Embryonic facial prominence (tissue), 1 donor: ENCODE results near the gene SPAG7.

Source experiments
- DNase-seq: peaks from one replicate; pipeline ENCODE4 v3.0.0-alpha.2; 2016; ENCODE audit errors: extremely low spot score

Gene SPAG7, protein sequence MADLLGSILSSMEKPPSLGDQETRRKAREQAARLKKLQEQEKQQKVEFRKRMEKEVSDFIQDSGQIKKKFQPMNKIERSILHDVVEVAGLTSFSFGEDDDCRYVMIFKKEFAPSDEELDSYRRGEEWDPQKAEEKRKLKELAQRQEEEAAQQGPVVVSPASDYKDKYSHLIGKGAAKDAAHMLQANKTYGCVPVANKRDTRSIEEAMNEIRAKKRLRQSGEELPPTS

GRCh38 chr17:4967539-4968485 is at the start of gene SPAG7:
SPAG7 (minus strand) TSS chr17:4967817; CDS start chr17:4967804, 13 bp downstream.
- peak; percentile 95 for DNase-seq

GRCh38 chr17:5014357-5014756 is 46.7 kb upstream of the SPAG7 start:
- no peak for DNase-seq

GRCh38 chr17:5011928-5012327 is 44.3 kb upstream of the SPAG7 start:
- DNase-seq, result no peak

- DNase-seq, result no peak
Measured at GRCh38 chr17:5003214-5003867, 35.7 kb upstream of the SPAG7 start.

- DNase-seq, result no peak
Measured at GRCh38 chr17:5002121-5002788, 34.6 kb upstream of the SPAG7 start.

GRCh38 chr17:5000237-5000639 is 32.6 kb upstream of the SPAG7 start:
- no peak for DNase-seq

- DNase-seq, result no peak
Measured at GRCh38 chr17:4999430-5000093, 31.9 kb upstream of the SPAG7 start.

- DNase-seq, result no peak
Measured at GRCh38 chr17:4998732-4999429, 31.3 kb upstream of the SPAG7 start.

GRCh38 chr17:4998027-4998731 is 30.6 kb upstream of the SPAG7 start:
- DNase-seq, result no peak

DNA sequence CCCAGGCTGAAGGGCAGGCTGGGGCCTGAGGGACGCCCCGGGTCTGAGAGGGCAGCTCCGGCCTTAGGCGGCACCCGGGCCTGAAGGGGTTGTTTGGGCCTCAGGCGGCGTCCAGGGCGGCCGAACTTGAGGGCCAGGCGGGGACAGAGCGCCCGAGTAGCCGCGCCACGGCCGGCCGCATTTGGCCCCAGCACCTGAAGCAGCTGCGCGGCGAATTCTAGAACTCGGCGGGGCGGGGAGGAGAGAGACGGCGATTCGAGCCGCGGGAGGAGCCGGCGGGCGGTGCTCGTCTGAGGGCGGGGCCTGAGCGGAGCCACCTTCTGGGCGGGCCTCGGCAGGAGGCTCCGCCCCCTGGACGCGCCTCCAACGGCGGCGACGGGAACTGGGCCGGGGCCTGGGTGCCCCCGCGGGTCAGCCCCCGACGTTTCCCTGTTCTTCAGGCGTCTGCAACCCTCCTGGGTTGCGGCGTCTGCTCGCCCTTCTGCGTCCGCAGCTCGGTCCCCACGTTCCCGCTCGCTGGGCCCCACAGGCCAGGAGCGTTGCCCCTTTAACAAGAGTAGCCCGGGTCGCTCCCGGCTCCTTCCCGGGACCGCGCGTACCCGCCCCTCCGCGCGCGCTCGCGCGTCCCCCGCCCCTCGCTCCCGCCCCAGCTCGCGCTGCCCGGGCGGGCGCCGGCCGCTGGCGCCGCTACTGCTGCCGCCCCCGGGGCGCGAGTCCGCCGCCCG is 29.8 kb upstream of the SPAG7 start, which contains the start of the genes INCA1 and KIF1C:
TSS of gene INCA1 (minus strand) at position 221 of the 725 bp plus-strand sequence. CDS start 3,085 bp downstream, outside the sequence.
TSS of gene KIF1C (plus strand) at position 649 of the 725 bp plus-strand sequence. CDS start 2,297 bp downstream, outside the sequence.
- peak; percentile 72 for DNase-seq

GRCh38 chr17:4994081-4994595 is 26.5 kb upstream of the SPAG7 start:
- DNase-seq, result no peak

GRCh38 chr17:4987767-4988567 is 20.4 kb upstream of the SPAG7 start:
- DNase-seq, result no peak

DNA sequence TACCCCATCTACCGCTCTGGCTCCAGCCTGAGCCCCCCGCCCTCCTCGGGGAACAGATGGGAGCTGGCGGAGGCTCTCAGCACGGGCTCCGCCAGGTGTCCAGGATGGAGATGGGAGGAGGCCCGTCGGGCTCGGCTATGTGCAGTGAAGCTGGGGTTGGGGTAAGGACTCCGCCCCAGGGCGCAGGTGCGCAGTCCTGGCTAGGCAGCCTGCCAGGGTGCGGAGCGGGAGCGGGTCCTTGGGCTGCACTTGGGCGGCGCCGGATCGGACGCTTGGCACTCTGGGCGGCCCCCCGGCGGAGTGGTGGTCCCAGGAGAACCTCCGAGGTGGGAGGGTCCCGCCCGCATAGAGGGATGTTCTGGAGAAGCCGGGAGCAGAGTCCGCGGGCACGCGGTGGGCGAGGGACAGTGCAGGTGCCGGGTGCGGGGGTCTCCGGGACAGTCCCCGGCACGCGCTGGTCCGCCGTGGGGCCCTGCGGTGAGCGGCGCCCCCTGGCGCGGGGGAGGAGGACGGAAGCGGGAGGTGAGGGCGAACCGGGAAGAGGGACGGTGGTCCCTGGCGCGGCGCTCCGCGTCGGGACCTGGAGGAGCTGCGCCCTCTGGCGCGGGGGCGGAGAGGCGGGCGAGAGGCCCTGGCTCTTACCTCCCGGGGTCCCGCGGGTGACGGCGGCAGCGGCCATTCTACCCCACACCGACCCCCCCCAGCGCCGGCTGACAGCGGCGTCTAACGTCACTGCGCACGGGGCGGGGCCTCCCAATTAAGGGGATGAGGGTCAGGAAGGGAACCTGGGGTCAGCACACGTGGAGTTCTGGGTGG is 19.5 kb upstream of the SPAG7 start, which contains the start of gene CAMTA2:
TSS of gene CAMTA2 (minus strand) at position 725 of the 816 bp plus-strand sequence. CDS start 1,453 bp downstream, outside the sequence.
- DNase-seq, result peak; percentile 27

DNA sequence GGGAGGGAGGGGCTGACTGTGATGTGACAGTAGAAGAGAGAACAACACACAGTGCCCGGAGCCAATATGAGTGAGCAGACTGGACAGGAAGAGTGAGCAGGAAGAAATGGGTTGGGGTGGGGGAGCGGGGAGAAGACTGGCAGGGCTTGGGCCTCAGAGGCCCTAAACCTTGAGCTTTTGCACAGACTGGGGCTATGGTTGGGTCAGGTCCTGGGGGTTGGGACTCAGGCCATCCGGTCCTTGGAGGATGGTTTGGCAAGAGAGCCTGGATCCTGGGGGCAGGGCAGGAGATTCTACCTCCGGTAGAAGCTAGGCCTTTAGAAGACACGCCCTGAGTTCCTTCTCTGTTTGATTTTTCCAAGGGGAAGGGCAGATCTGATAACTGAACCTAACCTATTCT is 18.8 kb upstream of the SPAG7 start:
- DNase-seq, result no peak

- no peak for DNase-seq
Measured at GRCh38 chr17:4982305-4982704, 14.7 kb upstream of the SPAG7 start.

GRCh38 chr17:4980644-4981216 is 13.1 kb upstream of the SPAG7 start:
- DNase-seq, result no peak

- DNase-seq, result no peak
Measured at GRCh38 chr17:4978726-4979125, 11.1 kb upstream of the SPAG7 start.
